ENCODE measurements around the gene DCXR. TPM values are rescaled to one million over a fixed set of nuclear protein-coding genes. Genes with fewer than 3 reads are reported as not detected.
A peak's percentile ranks its signal among the peaks of the same experiment; 100 is the strongest.

The DCXR gene
- total RNA-seq, 1 experiment from 2014 or later, result 111 TPM

DNA sequence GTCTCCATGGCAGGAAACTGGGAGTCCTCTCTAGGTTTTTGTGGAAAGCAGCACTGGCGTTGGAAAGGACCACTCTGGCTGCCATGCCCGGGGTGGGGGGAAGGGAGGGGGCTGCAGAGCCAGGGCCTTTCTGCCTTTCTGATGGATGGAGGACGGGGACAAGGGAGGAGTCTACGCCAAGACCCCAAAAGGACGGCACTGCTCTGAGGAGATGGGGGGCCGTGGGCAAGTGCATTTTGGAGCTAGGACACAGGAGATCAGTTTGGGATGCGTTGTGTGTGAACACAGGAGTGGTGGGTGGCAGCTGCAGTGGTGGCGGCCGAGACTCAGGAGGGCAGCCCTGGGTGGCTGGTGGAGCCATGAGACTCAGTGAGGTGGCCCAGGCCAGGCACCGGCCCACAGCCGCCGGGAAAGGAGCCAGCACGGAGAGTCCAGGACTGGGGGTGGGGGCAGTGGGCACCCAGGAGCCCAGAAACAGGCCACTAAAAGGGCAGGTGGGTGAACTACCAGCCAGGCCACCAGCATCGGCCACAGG lies 16.9 kb downstream of the DCXR start:
- H3K27me3 Mint-ChIP-seq (ENCODE audit: insufficient read depth, unreplicated experiment), result no peaks in the 10 kb centered on the region
- POLR2A ChIA-PET, result interaction anchor here (0.5 to 4.7 kb wide), 8 partner anchors 9 to 63 kb away, joined by 3 to 35 read pairs (median 6); no protein-coding TSS in a partner anchor
- CTCF ChIA-PET, result interaction anchor here (0.7 to 5.2 kb wide), 25 partner anchors 9 to 129 kb away, joined by 3 to 74 read pairs (median 4); partner anchors contain the start of genes ALYREF, ANAPC11, DCXR and NOTUM
- H3K36me3 Mint-ChIP-seq (ENCODE audit: insufficient read depth, unreplicated experiment), result no peaks in the 10 kb centered on the region
- H3K9me3 Mint-ChIP-seq (ENCODE audit: unreplicated experiment), result no peaks in the 10 kb centered on the region
- intact Hi-C loops (cut with micrococcal nuclease), result loop anchor here (1.0 kb wide), 1 partner anchor 61 kb away; no protein-coding TSS in a partner anchor
- H3K4me3 Mint-ChIP-seq (ENCODE audit: unreplicated experiment), result no peak overlapping the region
- TF ChIP-seq, protein P1, sequence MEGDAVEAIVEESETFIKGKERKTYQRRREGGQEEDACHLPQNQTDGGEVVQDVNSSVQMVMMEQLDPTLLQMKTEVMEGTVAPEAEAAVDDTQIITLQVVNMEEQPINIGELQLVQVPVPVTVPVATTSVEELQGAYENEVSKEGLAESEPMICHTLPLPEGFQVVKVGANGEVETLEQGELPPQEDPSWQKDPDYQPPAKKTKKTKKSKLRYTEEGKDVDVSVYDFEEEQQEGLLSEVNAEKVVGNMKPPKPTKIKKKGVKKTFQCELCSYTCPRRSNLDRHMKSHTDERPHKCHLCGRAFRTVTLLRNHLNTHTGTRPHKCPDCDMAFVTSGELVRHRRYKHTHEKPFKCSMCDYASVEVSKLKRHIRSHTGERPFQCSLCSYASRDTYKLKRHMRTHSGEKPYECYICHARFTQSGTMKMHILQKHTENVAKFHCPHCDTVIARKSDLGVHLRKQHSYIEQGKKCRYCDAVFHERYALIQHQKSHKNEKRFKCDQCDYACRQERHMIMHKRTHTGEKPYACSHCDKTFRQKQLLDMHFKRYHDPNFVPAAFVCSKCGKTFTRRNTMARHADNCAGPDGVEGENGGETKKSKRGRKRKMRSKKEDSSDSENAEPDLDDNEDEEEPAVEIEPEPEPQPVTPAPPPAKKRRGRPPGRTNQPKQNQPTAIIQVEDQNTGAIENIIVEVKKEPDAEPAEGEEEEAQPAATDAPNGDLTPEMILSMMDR (IDR thresholded peaks at IDR 0.05; ENCODE audit: unreplicated experiment), result no peak
- no TSS peak for BruUV-seq (replicated peaks)
- H3K27ac Mint-ChIP-seq (ENCODE audit: low read depth, unreplicated experiment), result no peak overlapping the region
- H3K4me1 Mint-ChIP-seq (ENCODE audit: insufficient read depth, unreplicated experiment), result peaks cover 16% of the 10 kb centered on the region
- DNase-seq (ENCODE audit: unreplicated experiment), result no peak

GRCh38 chr17:82019690-82020571 lies 17.6 kb downstream of the DCXR start:
- peaks cover 5% of the 10 kb centered on the region for H3K36me3 Mint-ChIP-seq (ENCODE audit: insufficient read depth, unreplicated experiment)
- H3K27me3 Mint-ChIP-seq (ENCODE audit: insufficient read depth, unreplicated experiment), result no peaks in the 10 kb centered on the region
- H3K9me3 Mint-ChIP-seq (ENCODE audit: unreplicated experiment), result no peaks in the 10 kb centered on the region
- TF ChIP-seq, protein P1 (IDR thresholded peaks at IDR 0.05; ENCODE audit: unreplicated experiment), result peak; percentile 40
- peaks cover 16% of the 10 kb centered on the region for H3K4me1 Mint-ChIP-seq (ENCODE audit: insufficient read depth, unreplicated experiment)
- intact Hi-C loops (cut with micrococcal nuclease), result no loop called here
- peak; percentile 49 for DNase-seq (ENCODE audit: unreplicated experiment)
- CTCF ChIA-PET, result interaction anchor here (0.7 to 5.2 kb wide), 24 partner anchors 10 to 128 kb away, joined by 3 to 74 read pairs (median 4); partner anchors contain the start of genes ALYREF, ANAPC11, DCXR and NOTUM
- POLR2A ChIA-PET, result interaction anchor here (0.5 to 4.7 kb wide), 3 partner anchors 8 to 60 kb away, joined by 4 to 21 read pairs (median 7); no protein-coding TSS in a partner anchor
- no peak overlapping the region for H3K4me3 Mint-ChIP-seq (ENCODE audit: unreplicated experiment)
- no TSS peak for BruUV-seq (replicated peaks)
- no peak overlapping the region for H3K27ac Mint-ChIP-seq (ENCODE audit: low read depth, unreplicated experiment)

- Mint-ChIP-seq H3K4me3 (ENCODE audit: unreplicated experiment) (no peak overlapping the region), H3K27ac (ENCODE audit: low read depth, unreplicated experiment) (no peak overlapping the region), H3K9me3 (ENCODE audit: unreplicated experiment) (no peaks in the 10 kb centered on the region), H3K36me3 (ENCODE audit: insufficient read depth, unreplicated experiment) (peaks cover 5% of the 10 kb centered on the region), H3K4me1 (ENCODE audit: insufficient read depth, unreplicated experiment) (peaks cover 14% of the 10 kb centered on the region), H3K27me3 (ENCODE audit: insufficient read depth, unreplicated experiment) (no peaks in the 10 kb centered on the region)
- BruUV-seq (replicated peaks), result TSS peak; percentile 69
- intact Hi-C loops (cut with micrococcal nuclease), result no loop called here
- POLR2A ChIA-PET, result interaction anchor here (1.0 to 4.7 kb wide), 2 partner anchors 15 to 60 kb away, joined by 7 to 21 read pairs; no protein-coding TSS in a partner anchor
- TF ChIP-seq, protein P1 (IDR thresholded peaks at IDR 0.05; ENCODE audit: unreplicated experiment), result no peak
- CTCF ChIA-PET, result interaction anchor here (0.6 to 5.2 kb wide), 12 partner anchors 9 to 63 kb away, joined by 3 to 74 read pairs (median 4); partner anchors contain the start of genes NOTUM and RAC3
- no peak for DNase-seq (ENCODE audit: unreplicated experiment)
Measured at GRCh38 chr17:82018989-82019689, 18.4 kb downstream of the DCXR start.
